ENCODE measurements around the gene LRRC40.
"Not testable (repeated sequence)": the region's sequence is repeated elsewhere in the genome, so short reads cannot be mapped to it uniquely, and the experiment has no call there.

The LRRC40 gene

GRCh38 chr1:70200065-70200464, 5.3 kb downstream of the LRRC40 start:
- no peak for DNase-seq

- peak; percentile 11 for DNase-seq
Observed at GRCh38 chr1:70196333-70196732, 9.0 kb downstream of the LRRC40 start.

GRCh38 chr1:70195342-70195741, 10.0 kb downstream of the LRRC40 start:
- no peak for DNase-seq

DNA sequence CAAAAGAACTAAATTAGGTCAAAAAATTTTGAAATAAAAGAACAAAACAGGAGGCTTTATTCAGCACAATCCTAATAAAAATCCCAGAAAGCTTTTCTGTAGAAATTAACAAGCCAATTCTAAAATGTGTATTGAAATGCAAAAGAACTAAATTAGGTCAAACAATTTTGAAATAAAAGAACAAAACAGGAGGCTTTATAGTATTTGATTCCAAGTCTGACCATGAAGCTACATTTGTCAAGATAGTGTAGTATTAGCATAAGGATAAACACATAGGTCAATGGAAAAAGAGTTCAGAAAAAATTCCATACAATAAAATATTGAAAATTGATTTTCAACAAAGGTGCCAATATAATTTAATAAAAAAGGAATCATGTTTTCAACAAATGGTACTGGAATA, 10.8 kb downstream of the LRRC40 start:
- no peak for DNase-seq

DNA sequence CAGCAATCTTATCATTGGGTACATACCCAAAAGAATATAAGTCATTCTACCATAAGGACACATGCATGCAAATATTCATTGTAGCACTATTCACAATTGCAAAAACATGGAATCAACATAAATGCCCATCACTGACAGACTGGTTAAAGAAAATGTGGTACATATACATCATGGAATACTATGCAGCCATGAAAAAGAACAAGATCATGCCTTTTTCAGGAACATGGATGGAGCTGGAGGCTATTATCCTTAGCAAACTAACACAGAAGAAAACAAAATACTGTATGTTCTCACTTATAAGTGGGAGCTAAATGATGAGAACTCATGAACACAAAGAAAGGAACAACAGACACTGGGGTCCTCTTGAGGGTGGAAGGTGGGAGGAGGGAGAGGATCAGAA, 12.9 kb downstream of the LRRC40 start:
- not testable (repeated sequence) for DNase-seq

DNA sequence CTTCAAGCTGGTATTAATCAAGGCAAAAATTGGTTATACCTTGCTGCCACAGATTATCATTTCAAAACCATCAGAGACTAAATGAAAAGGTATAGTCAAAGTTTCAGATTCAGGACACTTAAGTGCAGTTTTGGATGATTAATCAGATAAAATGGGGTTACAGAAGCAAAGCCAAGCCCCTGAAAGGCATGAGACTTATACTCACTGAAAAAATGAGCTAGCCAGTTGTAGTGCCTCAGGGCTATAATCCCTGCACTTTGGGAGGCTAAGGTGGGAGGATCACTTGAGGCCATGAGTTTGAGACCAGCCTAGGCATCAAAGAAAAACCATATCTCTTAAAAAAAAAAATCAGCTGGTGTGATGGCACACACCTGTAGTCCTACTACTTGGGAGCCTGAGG, 15.2 kb downstream of the LRRC40 start:
- no peak for DNase-seq

GRCh38 chr1:70188522-70188921, 16.9 kb downstream of the LRRC40 start:
- no peak for DNase-seq

DNA sequence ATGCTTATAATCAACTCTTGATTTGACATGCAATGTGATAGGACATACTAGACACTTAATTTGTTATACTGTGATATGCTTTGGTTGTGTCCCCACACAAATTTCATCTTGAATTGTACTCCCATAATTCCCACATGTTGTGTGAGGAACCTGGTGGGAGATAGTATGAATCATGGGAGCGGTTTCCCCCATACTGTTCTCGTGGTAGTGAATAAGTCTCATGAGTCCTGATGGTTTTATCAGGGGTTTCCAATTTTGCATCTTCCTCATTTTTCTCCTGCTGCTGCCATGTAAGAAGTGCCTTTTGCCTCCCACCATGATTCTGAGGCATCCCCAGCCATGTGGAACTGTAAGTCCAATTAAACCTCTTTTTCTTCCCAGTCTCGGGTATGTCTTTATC, 20.2 kb downstream of the LRRC40 start:
- DNase-seq = not testable (repeated sequence)

GRCh38 chr1:70171512-70171911, 33.9 kb downstream of the LRRC40 start:
- no peak for DNase-seq

DNA sequence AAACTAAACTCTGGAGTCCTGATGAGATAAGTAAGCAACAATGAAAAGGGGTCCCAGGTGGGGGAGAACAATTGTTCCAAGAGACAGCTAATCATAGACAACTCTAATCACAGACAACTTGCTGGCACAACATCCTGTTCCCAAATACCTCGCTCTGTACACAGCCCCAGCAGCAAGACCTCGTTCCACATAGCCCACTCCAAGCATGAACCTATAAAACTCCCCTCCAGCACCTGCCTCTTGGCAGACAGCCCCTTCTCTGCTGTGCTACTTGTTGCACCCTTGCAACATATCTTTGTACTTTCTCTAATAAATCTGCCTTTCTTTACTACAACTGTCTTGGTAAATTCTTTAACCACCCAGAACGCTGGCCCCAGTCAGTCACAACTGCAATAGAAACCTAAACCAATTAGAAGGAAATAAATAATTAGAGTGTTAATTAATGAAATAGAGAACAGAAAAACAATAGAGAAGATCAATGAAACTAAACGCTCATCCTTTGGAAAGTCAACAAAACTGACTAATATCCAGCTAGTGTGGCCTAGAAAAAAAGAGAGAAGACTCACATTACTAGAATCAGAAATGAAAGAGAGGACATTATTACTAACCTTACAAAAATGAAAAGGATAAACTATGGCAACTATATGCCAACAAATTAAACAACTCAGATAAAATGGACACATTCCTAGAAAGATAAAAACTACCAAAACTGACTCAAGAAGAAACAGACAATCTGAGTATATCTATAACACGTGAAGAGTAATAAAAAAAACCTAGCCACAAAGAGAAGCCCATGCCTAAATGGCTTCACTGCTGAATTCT, 36.1 kb downstream of the LRRC40 start:
- no peak for DNase-seq

- no peak for DNase-seq
Observed at GRCh38 chr1:70168283-70168682, 37.1 kb downstream of the LRRC40 start.

- no peak for DNase-seq
Observed at GRCh38 chr1:70164350-70164749, 41.0 kb downstream of the LRRC40 start.

DNA sequence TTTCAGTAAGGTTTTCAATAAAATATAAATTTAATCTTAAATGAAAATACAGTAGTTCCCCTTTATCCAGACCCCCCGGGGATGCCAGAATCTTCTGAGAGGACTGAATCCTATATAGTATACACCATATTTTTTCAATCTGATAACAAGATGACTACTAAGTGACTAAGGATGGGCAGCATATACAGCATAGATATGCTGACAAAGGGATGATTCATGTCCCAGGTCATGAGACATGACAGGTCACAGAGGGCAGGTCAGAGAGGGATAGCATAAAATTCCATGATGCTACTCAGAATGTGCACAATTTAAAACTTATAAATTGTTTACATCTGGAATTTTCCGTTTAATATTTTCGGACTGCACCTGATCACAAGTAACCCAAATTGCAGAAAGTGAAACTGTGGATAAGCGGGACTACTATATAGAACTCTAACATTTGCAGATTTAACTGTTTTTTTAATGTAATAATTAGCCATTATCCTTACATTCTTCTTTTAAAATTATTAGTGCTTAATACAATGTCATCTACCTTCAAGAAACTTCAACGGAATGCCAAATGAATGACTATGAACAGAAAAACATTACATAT, 48.8 kb downstream of the LRRC40 start:
- DNase-seq = peak; percentile 38

DNA sequence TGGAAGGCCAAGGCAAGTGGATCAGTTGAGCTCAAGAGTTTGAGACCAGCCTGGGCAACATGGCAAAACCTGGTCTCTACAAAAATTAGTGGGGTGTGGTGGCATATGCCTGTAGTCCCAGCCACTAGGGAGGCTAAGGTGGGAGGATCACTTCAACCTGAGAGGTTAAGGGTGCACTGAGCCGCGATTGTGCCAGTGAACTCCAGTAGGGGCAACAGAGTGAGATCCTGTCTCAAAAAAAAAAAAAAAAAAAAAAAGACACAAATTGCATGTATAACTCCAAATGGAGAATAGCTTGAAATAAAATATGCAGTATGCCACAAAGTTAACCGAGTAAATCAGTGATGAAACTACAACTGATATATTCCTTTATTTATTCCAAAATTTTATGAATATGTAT, 51.6 kb downstream of the LRRC40 start:
- no peak for DNase-seq

DNA sequence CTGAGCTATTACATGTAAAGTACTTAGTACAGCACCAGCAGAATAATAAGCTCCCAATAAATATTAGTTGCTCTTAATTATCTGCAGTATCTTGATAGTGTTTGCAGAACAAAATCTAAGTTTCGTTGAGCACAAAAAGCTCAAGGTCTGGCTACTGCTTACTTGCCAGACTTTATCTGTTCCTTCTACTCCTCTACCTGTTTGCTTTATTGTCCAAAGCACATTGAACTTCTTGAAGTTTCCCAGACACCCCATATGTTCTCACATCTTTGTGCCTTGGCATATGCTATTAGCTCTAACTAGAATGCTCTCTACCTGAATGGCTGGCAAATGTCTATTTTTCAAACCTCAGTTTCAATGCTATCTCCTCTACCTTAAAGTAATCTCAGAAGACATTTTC, 54.9 kb downstream of the LRRC40 start:
- no peak for DNase-seq

GRCh38 chr1:70146488-70146887, 58.9 kb downstream of the LRRC40 start:
- no peak for DNase-seq

DNA sequence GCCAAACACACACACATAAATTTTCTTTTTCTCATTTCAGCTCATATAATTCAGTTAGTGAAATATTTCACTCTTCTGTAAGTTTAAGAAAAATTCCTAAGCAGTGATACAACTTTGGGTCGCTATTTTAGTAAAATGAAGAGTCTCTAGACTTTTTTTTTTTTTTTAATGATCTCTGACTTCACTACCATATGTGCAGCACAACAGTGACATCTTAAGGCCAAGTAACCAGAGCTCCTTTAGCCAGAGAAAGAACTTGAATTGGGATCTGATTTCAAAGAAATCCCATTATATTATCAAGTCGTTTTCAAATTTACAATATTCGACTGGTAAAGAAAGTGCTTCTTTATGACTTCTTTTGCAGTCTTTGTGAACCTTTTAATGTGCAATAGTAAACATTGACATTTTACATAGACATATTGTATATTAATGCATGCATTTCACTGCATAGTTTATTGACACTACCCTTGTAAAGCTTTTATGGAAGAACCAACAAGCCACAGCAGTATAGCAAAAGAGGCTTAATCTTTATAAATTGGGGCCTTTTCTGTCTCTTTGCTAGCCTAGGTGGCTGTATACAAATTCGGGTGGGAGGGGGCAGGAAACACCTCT, 62.2 kb downstream of the LRRC40 start:
- DNase-seq = peak; percentile 55

DNA sequence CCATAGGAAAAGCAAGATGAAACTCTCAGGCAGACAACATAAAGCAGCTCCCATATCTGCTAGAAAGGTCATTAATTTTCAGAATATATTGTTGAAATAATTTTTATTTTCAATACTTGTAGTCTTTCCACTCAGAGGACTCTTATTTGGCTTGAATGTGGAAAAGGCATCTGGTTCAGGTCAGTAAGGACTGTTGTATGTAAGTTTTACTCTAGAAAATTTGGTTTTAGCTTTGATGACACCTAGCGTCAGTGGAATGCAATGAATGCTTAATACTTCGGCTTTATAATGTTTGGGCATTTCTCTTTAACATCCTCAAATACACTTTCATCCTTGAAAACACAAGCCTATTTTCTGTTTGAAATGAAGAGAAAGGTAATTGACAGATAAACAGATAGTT, 63.3 kb downstream of the LRRC40 start:
- DNase-seq = peak; percentile 68

DNA sequence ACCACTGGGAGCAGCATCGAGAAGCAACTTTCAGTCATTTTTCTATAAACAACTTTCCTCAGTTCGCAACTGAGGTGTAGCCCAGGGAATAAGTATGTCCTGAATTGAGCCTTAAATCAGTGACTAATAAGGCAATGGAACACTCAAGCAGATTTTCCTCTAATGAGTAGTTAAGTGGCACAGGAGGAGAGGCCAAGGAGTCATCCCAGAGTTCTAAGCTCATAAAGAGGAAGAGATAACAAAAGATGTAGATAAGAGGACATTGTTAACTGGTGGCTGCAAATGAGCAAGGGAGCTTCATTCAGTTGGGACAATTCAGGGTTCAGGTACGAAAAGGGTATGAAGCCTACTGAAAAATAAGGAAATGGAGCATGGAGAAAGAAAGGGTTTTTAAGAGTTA, 64.5 kb downstream of the LRRC40 start:
- DNase-seq = peak; percentile 24

- peak; percentile 24 for DNase-seq
Observed at GRCh38 chr1:70140343-70140742, 65.0 kb downstream of the LRRC40 start.

GRCh38 chr1:70134148-70134547, 71.2 kb downstream of the LRRC40 start:
- peak; percentile 9 for DNase-seq

DNA sequence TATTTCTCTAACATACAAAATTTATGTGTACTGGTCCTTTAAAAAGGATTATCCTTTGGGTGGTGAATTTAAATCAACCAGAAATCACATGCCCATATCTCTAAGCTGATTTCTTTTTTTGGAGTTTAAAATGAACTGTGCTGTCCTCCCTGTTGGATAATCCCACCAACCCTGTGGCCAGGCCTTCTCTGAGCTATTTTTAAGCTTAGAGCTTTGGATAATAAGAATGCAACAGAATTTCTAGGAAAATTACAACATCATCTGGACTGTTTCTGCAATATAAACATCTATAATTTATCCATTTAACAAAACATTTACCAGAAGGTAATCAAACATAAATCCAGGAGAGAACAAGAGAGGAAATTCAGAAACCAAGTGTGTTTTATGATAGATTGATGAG, 88.3 kb downstream of the LRRC40 start:
- DNase-seq = no peak

DNA sequence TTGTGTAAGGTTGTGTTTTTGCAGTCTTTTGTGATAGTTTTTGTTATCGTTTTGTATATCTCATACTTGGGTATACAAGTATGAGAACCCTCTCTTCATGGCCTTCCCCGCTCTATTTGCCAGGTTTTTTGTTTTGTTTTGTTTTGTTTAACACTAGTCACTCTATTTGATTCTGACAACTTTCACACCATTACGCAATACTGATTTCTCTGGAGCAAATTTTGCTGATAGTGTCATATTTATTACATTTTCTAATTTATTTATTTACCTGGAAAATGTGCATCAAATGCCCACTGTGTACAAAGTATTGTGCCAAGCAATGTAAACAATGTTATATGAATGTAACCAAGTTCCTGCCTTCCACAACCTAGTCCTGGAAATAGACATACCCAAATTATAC, 90.1 kb downstream of the LRRC40 start:
- no peak for DNase-seq

GRCh38 chr1:70112838-70113237, 92.5 kb downstream of the LRRC40 start:
- peak; percentile 10 for DNase-seq
